HS-27A (cell line): ENCODE measurements around the gene CYP2U1.
"Not testable (repeated sequence)": the region's sequence is repeated elsewhere in the genome, so short reads cannot be mapped to it uniquely, and the experiment has no call there.

Source experiments
- DNase-seq: peaks from one replicate; pipeline ENCODE4 v3.0.0-alpha.2; 2012; ENCODE audit warnings: low read depth, missing footprints

Gene CYP2U1

GRCh38 chr4:107922486-107923473 lies 8.6 kb upstream of the CYP2U1 start:
- no peak for DNase-seq

GRCh38 chr4:107925713-107926112 lies 5.6 kb upstream of the CYP2U1 start:
- DNase-seq = not testable (repeated sequence)

GRCh38 chr4:107926875-107927274 lies 4.5 kb upstream of the CYP2U1 start:
- DNase-seq = not testable (repeated sequence)

- DNase-seq = no peak
Measured at GRCh38 chr4:107931775-107932321, 499 bp downstream of the CYP2U1 start.

GRCh38 chr4:107935246-107935645 lies 3.9 kb downstream of the CYP2U1 start:
- no peak for DNase-seq

- no peak for DNase-seq
Measured at GRCh38 chr4:107937040-107937439, 5.7 kb downstream of the CYP2U1 start.

- no peak for DNase-seq
Measured at GRCh38 chr4:107939307-107939706, 8.0 kb downstream of the CYP2U1 start.

GRCh38 chr4:107945809-107946208 lies 14.5 kb downstream of the CYP2U1 start:
- no peak for DNase-seq

- no peak for DNase-seq
Measured at GRCh38 chr4:107950746-107951540, 19.6 kb downstream of the CYP2U1 start.

GRCh38 chr4:107951551-107951950 lies 20.2 kb downstream of the CYP2U1 start:
- peak; percentile 59 for DNase-seq

GRCh38 chr4:107956011-107956410 lies 24.7 kb downstream of the CYP2U1 start:
- no peak for DNase-seq

GRCh38 chr4:107966903-107967302 lies 35.6 kb downstream of the CYP2U1 start:
- DNase-seq = no peak

- DNase-seq = not testable (repeated sequence)
Measured at GRCh38 chr4:107967519-107967918, 36.2 kb downstream of the CYP2U1 start.

- not testable (repeated sequence) for DNase-seq
Measured at GRCh38 chr4:107967921-107968320, 36.6 kb downstream of the CYP2U1 start.

- DNase-seq = no peak
Measured at GRCh38 chr4:107970063-107970798, 38.9 kb downstream of the CYP2U1 start.

- DNase-seq = no peak
Measured at GRCh38 chr4:107972605-107973004, 41.3 kb downstream of the CYP2U1 start.

GRCh38 chr4:107974523-107974922 lies 43.2 kb downstream of the CYP2U1 start:
- no peak for DNase-seq

- no peak for DNase-seq
Measured at GRCh38 chr4:107977482-107977881, 46.1 kb downstream of the CYP2U1 start.

- no peak for DNase-seq
Measured at GRCh38 chr4:107977966-107978705, 46.8 kb downstream of the CYP2U1 start.

GRCh38 chr4:107978716-107979451 lies 47.5 kb downstream of the CYP2U1 start:
- DNase-seq = no peak
